Measurements from ENCODE around the gene DOCK1. TPM values are rescaled to one million over a fixed set of nuclear protein-coding genes. Genes with fewer than 3 reads are reported as not detected.

The DOCK1 gene
- total RNA-seq, 1 donor from 2014 or later, result 25.8 TPM

DNA sequence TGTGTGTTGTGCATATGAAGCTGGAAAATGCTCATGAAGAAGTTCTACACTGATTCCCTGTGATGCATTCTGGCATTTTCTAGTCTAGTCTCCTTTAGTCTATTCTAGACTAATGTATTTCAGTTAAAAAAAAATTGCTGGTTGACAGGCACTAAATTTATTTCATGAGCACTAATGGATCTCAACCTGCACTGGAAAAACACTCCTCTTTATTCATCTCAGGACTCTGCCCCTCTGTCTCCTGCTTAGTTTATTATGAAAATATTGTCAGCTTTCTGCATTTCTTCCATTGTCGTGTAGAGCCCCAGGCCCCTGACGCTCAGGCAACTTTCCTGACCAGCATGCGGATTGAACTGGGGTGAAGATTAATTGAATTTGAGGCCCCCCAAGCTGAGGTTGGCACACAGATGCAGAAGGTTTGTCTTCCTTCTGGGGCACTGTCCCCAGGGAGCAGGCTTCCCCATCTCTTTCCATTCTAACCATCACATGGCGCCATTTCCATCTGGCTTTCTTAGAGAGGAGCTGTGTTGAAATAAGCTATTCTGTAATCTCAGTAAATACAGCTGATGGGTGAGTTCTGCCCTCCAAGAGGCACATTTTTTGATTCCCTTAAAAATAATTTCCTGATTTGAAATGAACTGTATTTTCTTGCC lies 162.4 kb downstream of the DOCK1 start:
- no peak overlapping the region for H3K27ac ChIP-seq
- intact Hi-C loops (cut with DNase I), result no loop called here
- no peak overlapping the region for H3K4me3 ChIP-seq
- H3K36me3 ChIP-seq, result peaks cover 11 to 67% of the 10 kb centered on the region in 2 donors
- TF ChIP-seq, protein P1, sequence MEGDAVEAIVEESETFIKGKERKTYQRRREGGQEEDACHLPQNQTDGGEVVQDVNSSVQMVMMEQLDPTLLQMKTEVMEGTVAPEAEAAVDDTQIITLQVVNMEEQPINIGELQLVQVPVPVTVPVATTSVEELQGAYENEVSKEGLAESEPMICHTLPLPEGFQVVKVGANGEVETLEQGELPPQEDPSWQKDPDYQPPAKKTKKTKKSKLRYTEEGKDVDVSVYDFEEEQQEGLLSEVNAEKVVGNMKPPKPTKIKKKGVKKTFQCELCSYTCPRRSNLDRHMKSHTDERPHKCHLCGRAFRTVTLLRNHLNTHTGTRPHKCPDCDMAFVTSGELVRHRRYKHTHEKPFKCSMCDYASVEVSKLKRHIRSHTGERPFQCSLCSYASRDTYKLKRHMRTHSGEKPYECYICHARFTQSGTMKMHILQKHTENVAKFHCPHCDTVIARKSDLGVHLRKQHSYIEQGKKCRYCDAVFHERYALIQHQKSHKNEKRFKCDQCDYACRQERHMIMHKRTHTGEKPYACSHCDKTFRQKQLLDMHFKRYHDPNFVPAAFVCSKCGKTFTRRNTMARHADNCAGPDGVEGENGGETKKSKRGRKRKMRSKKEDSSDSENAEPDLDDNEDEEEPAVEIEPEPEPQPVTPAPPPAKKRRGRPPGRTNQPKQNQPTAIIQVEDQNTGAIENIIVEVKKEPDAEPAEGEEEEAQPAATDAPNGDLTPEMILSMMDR (IDR thresholded peaks at IDR 0.05), result no peak
- no peaks in the 10 kb centered on the region for H3K27me3 ChIP-seq
- no peaks in the 10 kb centered on the region for H3K9me3 ChIP-seq
- H3K4me1 ChIP-seq, result no peaks in the 10 kb centered on the region
- DNase-seq (ENCODE audit: low spot score in 2 of 2), result no peak

DNA sequence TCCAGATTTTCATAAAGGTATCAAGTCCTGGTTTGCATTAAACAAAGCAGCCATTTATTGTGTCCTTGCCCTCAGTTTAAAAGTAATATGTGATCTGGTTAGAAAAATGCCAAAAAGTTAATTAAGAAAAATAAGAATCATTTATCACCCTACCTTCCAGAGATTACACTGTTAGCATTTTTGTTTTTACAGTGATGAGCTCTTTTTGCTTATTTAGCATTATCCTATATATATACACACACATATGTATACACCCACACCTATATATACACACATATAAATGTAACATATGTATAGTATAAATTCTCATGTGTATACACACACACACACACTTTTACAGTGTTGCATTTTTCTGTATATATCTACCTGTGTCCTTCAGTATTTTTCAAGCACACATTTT lies 163.3 kb downstream of the DOCK1 start:
- intact Hi-C loops (cut with DNase I), result no loop called here
- TF ChIP-seq, protein P1 (IDR thresholded peaks at IDR 0.05), result no peak
- Histone ChIP-seq H3K9me3 (no peaks in the 10 kb centered on the region), H3K27me3 (no peaks in the 10 kb centered on the region), H3K4me1 (no peaks in the 10 kb centered on the region), H3K27ac (no peak overlapping the region), H3K36me3 (peaks cover 8 to 70% of the 10 kb centered on the region in 2 donors), H3K4me3 (no peak overlapping the region)
- no peak for DNase-seq (ENCODE audit: low spot score in 2 of 2)

DNA sequence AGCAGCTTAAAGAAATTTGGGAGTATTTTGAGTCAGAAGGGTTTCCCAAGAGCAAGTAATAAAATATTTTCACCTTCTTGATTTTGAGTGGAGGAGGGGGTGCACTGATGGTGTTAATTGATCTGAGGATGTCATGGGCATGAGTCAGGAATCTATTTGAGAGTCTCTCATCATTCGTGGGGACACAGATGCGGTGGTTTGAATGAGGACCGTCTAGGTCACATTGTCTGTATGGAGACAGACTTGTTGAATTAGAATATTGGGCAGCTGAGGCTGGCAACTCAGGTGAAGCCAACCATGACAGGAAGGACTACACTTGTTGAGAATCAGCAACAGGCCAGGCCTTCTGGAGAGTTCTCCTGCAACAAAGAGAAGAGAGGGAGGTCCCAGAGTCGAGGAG lies 164.2 kb downstream of the DOCK1 start:
- Histone ChIP-seq H3K4me3 (no peak overlapping the region), H3K36me3 (peaks cover 8 to 67% of the 10 kb centered on the region in 2 donors), H3K9me3 (no peaks in the 10 kb centered on the region), H3K27ac (no peak overlapping the region), H3K4me1 (no peaks in the 10 kb centered on the region), H3K27me3 (no peaks in the 10 kb centered on the region)
- DNase-seq (ENCODE audit: low spot score in 2 of 2), result no peak
- intact Hi-C loops (cut with DNase I), result no loop called here
- TF ChIP-seq, protein P1 (IDR thresholded peaks at IDR 0.05), result no peak

DNA sequence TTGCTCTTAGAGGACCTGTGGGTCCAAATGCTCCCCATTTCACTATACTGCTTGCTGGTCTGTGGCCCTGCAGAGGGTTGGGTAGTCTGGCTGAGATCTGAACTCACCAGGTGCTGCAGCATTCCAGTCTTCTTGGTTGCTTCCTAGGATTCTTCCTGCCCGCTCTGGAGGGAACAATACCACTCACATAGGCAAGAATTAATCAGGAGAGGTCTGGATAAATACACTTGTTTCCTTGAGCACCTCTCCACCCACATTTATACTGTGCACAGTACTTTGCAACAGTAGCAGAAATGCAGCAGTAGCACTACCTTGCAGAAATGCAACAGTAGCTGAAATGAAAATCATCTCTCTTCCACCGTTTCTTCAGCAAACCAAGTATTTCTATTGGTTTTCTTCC lies 165.9 kb downstream of the DOCK1 start:
- TF ChIP-seq, protein P1 (IDR thresholded peaks at IDR 0.05), result no peak
- H3K4me3 ChIP-seq, result no peak overlapping the region
- H3K9me3 ChIP-seq, result no peaks in the 10 kb centered on the region
- no peaks in the 10 kb centered on the region for H3K4me1 ChIP-seq
- H3K27ac ChIP-seq, result no peak overlapping the region
- intact Hi-C loops (cut with DNase I), result no loop called here
- no peaks in the 10 kb centered on the region for H3K27me3 ChIP-seq
- peaks cover 4 to 57% of the 10 kb centered on the region in 2 donors for H3K36me3 ChIP-seq
- no peak for DNase-seq (ENCODE audit: low spot score in 2 of 2)

DNA sequence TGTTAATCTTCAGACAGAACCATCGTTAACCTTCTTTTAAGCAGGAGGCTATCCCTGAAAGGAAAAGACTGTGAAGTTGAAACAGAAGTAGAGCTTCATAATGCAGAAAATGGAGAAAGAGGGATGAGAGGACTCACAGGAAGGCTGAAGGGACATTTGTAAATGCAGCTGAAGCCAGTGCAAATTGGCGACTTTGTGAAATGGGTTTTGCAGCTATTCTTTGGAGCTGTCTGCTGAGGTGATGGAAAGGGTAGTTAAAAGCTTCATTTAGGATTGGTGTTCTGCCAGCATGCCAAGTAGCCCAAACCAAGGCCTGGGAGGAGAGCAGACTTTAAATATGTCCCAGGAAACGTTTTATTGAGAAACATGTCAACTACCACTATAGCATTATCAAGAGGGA lies 168.4 kb downstream of the DOCK1 start:
- H3K4me3 ChIP-seq, result no peak overlapping the region
- no peak for DNase-seq (ENCODE audit: low spot score in 2 of 2)
- H3K4me1 ChIP-seq, result no peaks in the 10 kb centered on the region
- H3K27ac ChIP-seq, result no peak overlapping the region
- H3K36me3 ChIP-seq, result peaks cover 0 to 49% of the 10 kb centered on the region in 2 donors
- TF ChIP-seq, protein P1 (IDR thresholded peaks at IDR 0.05), result no peak
- intact Hi-C loops (cut with DNase I), result no loop called here
- H3K27me3 ChIP-seq, result no peaks in the 10 kb centered on the region
- no peaks in the 10 kb centered on the region for H3K9me3 ChIP-seq

DNA sequence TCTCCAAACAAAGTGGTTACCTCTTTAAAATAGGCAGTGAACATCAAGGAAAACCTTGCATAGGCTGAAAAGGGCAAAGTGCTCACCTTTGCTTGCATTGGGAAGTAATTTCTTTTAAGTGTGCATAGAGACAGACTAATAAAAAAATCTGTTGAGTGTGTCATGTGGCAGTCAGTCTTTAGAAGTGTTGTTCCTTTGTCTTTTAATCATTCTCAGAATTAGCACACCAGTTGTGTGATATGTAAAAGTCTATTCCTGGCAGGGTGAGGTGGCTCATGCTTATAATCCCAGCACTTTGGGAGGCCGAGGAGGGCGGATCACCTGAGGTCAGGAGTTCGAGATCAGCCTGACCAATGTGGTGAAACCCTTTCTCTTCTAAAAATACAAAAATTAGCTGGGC lies 174.2 kb downstream of the DOCK1 start:
- intact Hi-C loops (cut with DNase I), result no loop called here
- H3K4me3 ChIP-seq, result no peak overlapping the region
- no peaks in the 10 kb centered on the region for H3K27me3 ChIP-seq
- no peaks in the 10 kb centered on the region for H3K4me1 ChIP-seq
- H3K36me3 ChIP-seq, result peaks cover 0 to 21% of the 10 kb centered on the region in 2 donors
- TF ChIP-seq, protein P1 (IDR thresholded peaks at IDR 0.05), result no peak
- DNase-seq (ENCODE audit: low spot score in 2 of 2), result no peak
- no peak overlapping the region for H3K27ac ChIP-seq
- no peaks in the 10 kb centered on the region for H3K9me3 ChIP-seq
